Measurements from ENCODE around the gene SMIM1.
"Not testable (repeated sequence)": the region's sequence is repeated elsewhere in the genome, so short reads cannot be mapped to it uniquely, and the experiment has no call there.

The SMIM1 gene

DNA sequence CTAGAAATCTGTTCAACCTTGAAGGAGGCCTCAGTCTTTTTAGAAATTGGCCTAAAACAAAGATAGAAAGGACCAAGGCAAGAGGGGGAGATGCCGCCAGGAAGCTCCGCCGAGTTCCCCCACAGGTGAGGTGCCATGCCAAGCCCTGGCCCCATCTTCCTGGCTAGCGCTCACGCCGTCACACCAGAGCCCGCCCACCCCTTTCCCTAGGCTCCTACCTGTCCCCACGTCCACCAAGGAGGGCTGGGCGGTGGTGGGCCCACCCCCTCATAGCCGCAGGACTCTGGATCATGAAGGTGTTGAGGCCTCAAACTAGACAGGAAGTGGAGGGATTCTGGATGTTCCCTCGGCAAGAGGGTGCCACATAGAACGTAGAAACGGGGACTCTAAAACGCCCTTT is 35.8 kb upstream of the SMIM1 start:
- DNase-seq (ENCODE audit: low read depth), result no peak

DNA sequence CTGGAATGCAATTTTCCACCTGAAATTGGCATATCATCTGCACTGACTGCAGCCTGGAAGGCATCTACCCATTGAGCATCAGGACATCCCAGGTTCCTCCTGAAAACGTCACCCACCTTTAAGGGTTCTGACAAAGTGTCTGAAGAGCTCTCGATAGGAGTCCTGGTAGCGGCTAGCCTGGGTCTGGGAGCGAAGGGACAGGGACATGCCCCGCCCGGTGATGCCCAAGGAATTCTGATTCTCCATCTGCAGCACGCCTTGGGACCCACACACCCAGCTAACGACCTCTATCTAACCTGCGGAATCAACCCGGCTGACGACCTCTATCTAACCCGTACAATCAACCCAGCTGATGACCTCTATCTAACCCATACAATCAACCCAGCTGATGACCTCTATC is 33.6 kb upstream of the SMIM1 start:
- no peak for DNase-seq (ENCODE audit: low read depth)

DNA sequence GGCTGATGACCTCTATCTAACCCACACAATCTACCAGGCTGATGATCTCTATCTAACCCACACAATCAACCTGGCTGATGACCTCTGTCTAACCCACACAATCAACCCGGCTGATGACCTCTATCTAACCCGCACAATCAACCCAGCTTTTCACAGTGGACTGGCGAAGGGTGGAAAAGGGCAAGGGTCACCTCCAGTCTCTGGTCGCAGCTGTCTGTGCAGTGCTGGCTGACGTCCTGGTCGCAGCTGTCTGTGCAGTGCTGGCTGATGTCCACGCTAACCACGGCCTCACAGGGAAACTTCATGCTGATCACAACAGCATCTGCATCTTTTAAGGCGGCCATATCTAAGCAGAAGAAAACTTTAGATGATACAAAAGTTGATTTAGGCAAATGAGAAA is 32.5 kb upstream of the SMIM1 start:
- DNase-seq (ENCODE audit: low read depth), result no peak

GRCh38 chr1:3740752-3741151 is 31.8 kb upstream of the SMIM1 start:
- DNase-seq (ENCODE audit: low read depth), result no peak

DNA sequence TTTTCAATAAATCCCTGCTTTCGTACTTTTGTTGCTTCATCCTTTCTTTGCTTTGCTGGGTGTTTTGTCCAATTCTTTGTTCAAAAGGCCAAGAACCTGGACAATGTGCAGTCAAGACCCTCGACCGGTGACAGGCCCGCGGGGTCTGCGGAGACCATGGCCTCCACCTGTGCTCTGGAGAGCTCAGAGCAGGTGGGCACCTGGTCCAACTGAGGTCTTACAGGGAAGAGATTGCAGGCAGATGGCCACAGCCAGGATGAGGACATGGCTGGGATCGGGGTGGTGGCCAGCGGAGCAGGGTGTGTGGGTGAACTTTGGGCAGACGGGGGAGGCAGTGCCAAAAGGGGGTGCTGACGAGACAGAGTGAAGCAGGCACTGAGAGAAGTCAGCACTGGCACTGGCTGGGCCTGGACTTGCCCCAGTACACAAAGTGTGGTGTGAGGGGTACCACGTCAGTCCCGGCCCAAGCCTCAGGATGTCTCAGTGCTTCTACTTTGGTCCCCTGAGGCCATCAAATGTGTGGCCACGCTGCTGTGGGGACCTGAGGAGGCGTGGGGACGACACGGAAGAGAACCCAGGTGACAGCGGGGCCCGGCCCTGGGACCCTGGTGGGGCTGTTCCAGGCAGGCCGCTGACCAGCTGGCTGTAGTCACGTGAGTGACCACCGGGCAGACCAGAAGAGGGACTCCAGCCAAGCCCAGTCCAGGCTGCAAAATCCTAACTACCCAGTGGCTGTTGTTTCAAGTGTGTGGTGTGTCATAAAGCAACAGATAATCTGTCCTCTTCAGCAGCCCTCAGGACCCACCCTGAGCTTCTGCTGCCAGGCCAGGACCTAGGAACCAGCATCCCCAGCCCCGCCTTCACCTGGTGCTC is 30.7 kb upstream of the SMIM1 start:
- no peak for DNase-seq (ENCODE audit: low read depth)

DNA sequence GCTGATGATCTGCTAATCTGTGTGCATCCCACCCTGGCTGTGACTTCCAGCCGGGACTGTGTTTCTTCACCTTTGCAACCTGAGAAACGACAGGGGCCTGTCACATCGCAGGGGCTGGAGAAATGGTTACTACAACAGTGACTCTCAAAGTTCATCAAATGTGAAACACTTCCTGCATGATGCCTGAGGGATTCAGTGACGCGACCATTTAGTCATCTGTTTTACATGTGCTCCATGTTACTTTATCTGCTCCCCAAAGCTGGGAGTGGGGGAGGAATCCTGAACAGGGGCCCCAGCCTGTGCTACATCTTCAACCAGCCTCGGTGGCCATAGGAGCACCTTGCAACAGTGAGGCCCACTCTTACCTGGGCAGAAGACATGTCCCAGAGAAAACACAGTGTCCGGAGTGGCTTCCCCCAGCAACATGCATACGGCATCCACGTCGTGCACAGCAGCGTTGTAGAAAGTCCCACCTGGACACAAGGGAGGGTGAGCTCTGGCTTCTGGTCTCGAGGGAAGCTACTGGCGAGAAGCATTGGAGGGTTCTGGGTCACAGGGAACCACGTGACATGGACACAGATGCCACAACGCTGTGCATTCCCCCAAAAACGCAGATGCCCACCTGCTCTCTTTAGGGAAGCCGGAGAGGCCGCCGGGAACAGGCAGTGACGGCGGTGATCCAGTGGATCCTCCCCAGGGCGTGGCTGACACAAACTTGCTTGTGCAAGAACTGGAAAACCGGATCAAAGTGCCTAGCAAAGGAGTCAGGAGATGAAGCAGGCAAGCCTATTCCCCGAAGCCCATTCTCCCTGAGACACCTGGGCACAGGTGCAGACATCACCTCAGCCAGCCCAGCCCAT is 29.9 kb upstream of the SMIM1 start:
- no peak for DNase-seq (ENCODE audit: low read depth)

- DNase-seq (ENCODE audit: low read depth), result peak; percentile 13
Measured at GRCh38 chr1:3743421-3743820, 29.1 kb upstream of the SMIM1 start.

- DNase-seq (ENCODE audit: low read depth), result no peak
Measured at GRCh38 chr1:3743826-3744225, 28.7 kb upstream of the SMIM1 start.

DNA sequence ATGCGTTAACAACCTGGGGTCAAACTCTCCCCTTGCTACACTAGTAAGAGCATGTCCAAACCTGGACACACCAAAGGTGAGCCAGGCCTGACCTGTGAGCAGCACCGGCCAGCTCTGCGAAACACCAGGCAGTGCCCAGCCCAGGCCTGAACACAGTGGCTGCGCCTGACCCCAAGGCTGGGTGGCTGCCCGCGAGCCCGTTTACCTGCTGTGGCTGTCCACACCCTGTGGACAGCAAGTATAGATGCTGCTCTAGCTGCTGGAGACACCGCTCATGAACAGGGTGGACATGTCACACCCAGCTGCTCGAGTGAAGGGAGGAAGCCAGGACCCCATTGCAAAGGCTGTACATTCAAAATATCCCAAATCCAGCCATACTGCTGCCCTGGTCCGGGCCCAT is 27.9 kb upstream of the SMIM1 start:
- no peak for DNase-seq (ENCODE audit: low read depth)

GRCh38 chr1:3745071-3745470 is 27.5 kb upstream of the SMIM1 start:
- DNase-seq (ENCODE audit: low read depth), result no peak

DNA sequence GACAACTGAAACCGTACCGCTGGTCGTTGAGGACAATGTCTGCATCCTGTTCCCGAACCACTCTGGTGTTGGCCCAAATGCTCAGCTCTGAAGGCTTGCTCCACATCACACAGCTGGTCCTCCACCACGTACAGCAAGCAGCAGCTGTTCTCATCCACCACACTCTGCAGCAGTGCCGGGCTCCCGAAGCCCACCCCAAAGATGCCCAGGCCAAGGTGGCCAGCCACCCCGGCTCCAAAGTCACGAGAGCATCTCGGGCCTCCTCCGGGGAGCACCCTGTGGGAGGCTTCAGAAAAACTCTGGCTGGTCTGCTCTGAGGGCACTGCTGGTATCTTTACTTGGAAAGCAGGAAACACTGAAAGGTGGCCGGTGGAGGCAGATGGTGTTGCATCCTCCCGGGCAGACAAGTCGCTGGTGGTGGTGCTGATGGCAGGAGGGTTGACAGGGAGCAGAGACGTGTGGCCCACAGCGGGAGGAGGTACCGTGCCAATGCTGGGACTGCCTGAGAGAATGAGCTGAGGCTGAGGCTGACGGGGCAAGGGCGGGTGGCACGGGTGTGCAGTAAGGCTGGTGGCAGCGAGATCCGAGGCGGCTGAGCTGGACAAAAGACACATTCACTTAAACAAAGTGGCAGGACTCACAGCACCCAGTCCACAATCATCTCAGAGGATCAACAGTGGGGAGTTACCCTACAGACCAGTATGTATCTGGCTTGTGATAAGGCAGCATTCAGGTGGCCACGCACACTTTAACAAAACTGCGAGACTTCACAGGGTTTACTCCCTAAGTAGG is 26.8 kb upstream of the SMIM1 start:
- DNase-seq (ENCODE audit: low read depth), result no peak

- no peak for DNase-seq (ENCODE audit: low read depth)
Measured at GRCh38 chr1:3746389-3746829, 26.1 kb upstream of the SMIM1 start.

DNA sequence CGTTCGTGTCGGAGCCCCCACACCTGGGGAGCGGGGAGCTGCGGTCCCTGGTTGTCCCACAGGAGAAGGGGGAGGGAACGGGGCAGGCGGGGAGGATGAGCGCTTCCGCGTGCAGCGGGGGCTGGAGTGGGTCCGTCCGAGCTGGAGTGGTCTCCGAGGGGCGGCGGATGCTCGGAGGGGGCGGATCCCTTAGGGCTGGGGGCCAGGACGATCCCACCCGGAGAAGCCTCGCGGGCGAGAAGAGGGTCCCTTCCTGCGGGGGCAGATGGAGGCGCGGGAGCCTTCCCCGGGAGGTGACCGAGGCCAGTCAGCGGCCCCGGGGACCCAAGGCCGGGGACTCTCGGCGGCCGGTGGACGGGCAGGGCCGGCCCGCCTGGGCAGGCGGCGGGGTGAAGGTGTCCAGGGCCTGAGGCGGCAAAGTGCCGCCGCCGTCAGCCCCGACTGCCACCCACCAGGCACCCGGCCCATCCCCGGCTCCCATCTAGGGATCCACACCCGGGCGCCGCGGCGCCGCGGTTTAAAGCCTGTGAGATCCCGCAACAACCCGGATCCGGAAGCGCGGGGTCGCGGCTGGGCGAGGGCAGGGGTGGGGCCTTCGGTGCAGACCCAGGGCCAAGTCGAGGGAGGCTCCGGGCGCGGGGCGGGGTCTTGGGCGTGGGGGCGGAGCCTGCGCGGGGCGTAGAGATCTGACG is 25.6 kb upstream of the SMIM1 start:
- peak; percentile 76 for DNase-seq (ENCODE audit: low read depth)

DNA sequence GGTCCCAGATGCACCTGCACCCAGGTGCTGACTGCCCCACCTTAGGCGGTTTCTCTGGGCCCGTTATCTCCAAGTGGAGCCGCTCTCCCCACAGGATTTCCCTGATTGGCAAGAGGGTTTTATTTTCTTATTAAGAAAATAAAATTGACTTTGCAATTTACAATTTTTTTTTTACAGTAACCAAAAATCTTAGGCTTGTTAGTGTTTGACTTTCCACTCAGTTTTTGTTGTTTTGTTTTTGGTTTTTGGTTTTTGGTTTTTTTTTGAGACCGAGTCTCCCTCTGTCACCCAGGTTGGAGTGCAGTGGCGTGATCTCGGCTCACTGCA is 25.1 kb upstream of the SMIM1 start:
- no peak for DNase-seq (ENCODE audit: low read depth)

- no peak for DNase-seq (ENCODE audit: low read depth)
Measured at GRCh38 chr1:3747903-3748302, 24.6 kb upstream of the SMIM1 start.

DNA sequence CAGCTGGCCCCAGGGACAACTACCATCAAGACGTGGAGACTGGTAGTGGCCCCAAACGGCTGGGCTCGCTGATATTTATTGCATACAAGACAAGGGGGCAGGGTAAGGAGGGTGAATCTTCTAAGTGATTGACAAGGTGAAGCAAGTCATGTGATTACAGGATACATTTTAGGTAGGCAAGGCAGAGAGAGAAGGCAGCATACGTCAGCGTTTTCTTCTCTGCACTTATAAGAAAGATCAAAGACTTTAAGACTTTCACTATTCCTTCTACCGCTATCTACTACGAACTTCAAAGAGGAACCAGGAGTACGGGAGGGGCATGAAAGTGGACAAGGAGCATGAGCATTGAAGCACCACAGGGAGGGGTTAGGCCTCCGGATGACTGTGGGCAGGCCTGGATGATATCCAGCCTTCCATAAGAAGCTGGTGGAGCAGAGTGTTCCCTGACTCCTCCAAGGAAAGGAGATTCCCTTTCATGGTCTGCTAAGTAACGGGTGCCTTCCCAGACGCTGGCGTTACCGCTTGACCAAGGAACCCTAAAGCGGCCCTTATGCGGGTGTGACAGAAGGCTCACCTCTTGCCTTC is 24.1 kb upstream of the SMIM1 start:
- DNase-seq (ENCODE audit: low read depth), result not testable (repeated sequence)

DNA sequence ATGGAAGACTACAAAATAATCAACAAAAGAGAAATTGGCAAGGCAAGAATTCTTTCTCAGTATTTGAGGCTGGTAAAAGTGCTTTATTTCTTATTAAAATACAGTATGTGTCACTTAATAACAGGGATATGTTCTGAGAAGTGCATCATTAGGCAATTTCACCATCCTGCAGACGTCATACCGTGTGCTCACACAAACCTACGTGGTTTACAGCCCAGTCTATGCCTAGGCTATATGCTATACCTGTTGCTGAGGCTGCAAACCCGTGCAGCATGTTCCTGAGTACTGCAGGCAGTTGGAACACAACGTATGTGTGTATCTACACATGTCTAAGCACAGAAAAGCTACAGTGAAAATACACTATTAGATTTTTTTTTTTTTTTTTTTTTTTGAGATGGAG is 23.0 kb upstream of the SMIM1 start:
- no peak for DNase-seq (ENCODE audit: low read depth)

DNA sequence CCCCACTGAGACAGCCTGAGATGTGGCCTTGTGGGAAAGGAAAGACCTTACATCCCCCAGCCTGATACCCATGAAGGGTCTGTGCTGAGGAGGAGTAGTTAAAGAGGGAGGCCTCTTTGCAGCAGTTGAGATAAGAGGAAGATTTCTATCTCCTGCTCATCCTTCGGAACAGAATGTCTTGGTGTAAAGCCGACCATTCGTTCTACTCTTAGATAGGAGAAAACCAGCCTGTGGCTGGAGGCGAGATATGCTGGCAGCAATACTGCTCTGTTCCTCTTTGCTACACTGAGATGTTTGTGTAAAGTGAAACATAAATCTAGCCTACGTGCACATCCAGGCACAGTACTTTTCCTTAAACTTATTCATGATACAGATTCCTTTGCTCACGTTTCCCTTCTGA is 21.8 kb upstream of the SMIM1 start:
- DNase-seq (ENCODE audit: low read depth), result no peak

GRCh38 chr1:3752400-3752945 is 20.1 kb upstream of the SMIM1 start, which contains the start of gene CCDC27:
Gene CCDC27, plus strand, starts transcription at chr1:3752450. Its CDS starts 32 bp downstream, at chr1:3752482.
- DNase-seq (ENCODE audit: low read depth), result no peak

DNA sequence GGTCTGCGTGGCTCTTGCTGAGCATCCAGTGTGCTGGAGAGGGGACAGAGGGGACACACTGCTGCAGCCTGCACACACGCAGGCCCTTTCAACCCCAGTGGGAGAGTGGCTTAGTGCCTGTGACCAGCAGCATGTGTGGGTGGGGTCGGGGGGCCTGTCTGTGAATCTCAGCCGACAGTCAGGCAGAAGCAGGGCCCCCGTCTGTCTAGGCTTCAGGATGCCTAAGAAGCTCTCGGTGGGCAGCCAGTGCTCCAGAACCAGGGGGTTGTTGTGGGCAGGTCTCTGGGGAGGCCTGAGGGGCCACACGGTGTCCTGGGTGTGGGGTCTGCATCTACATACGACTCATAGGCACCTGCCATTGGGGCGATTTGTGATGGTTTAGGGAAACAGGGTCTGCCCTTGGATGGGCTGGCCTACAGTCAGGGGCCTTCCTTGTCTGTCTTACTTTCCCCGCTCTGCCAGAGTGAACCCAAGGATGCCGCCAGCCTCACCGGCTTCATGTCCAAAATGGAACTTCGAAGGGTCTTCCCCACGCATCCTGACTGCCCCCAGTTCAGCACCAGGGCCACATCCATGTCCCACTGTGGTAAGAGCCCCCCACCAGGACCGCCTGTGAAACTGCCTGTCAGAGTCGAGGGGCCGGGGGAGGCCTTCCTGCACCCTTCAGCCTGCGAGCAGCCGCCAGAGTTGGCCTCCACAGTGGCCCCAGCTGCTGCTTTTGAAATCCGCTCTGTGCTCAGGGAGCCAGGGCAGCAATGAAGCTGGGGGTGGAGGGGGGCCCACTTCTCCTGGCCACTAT is 18.7 kb upstream of the SMIM1 start:
- no peak for DNase-seq (ENCODE audit: low read depth)
